Endothelial cell of hepatic sinusoid (primary cell): ENCODE results near the gene SLX4.

Experiments
- in situ Hi-C: cut with HindIII; loops from 2 replicates; pipeline ENCODE4 v1.10.0; 2017; ENCODE audit warnings: low sequenced_read_pairs

The SLX4 gene

DNA sequence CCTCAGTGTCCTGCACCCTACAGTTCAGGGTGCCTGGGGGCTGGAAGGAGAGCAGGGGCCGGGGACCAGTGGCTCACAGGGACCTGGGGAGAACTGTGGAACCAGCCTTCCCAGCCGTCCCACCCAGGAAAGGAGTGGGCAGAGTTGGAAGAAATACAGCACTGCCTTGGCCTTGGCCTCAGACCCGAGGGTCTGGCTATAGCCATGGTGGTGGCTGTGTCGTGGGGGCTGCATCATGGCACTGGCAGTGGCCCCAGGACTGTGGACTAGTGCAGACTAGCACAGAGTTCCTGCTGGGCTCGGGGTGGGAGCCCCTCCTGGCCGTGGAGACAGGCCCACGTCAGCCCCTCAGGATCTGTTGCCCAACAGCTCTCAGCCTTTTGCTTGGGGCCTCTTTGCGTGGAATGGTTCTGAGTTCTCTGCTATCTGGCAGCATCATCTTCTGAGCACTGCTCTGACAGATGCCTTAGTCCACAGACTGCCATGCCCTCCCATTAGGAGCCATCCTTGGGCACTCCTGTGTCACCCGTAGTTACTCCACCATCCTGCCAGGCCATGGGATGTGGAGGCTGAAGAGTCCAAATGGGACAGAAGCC, 30.5 kb upstream of the SLX4 start:
- in situ Hi-C loops, result loop anchor here (5.0 to 10.0 kb wide), 3 partner anchors 35 to 273 kb away; no protein-coding TSS in a partner anchor

GRCh38 chr16:3640632-3641501, 29.5 kb upstream of the SLX4 start:
- in situ Hi-C loops, result loop anchor here (5.0 to 10.0 kb wide), 3 partner anchors 36 to 274 kb away; no protein-coding TSS in a partner anchor

DNA sequence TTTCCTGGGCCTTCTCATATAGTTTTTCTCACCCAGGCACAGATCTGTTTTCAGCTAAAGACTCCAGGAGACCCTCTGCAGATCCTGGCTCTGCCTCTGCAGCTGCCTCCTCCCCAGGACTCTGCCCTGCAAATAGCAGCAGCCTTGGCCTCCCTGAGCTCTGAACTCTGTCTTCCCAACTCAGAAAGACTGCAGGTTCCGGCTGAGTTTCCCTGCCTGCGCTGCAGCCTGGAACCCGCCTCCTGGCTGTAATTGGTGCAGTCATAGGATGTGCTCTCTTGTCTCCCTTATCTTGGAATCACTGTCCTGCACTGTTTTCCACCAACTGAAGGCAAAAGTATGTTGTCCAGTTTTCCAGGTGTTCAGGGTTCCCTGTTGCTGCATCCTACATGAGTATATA, 28.8 kb upstream of the SLX4 start:
- in situ Hi-C loops, result loop anchor here (5.0 to 10.0 kb wide), 3 partner anchors 37 to 275 kb away; no protein-coding TSS in a partner anchor

DNA sequence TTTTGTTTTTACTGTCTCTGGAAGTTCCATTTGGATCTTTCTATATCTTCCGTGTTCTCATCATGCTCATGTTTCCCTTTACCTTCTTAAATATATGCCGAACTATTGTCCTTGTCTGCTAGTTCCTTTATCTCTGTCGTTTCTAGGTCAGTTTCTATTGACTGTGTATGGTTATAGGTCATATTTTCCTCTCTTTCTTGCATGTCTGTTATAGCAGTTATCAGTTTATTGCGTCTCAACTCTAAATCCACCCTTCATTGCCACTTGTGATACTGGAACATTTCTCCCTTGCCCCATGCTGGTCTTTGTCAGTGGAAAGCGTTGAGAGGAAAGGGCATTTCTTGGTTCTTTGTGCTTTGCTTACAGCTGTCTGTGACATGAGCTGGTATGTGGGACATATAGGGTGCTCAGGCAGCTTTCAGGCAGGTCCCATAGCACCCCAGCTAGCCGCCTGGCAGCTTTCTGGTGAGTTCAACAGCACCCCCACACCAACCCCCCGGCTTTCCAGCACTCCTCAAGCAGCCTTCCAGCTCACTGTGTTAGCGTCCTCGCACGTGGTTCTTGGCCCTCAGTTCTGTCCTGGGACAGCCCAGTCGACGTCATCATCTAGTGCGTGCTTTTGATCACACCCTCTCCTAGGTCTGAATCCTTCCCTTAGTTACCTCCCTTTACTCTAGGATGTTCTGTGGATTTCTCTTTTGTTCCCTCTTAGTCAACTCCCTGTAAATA, 27.7 kb upstream of the SLX4 start:
- in situ Hi-C loops, result no loop called here

DNA sequence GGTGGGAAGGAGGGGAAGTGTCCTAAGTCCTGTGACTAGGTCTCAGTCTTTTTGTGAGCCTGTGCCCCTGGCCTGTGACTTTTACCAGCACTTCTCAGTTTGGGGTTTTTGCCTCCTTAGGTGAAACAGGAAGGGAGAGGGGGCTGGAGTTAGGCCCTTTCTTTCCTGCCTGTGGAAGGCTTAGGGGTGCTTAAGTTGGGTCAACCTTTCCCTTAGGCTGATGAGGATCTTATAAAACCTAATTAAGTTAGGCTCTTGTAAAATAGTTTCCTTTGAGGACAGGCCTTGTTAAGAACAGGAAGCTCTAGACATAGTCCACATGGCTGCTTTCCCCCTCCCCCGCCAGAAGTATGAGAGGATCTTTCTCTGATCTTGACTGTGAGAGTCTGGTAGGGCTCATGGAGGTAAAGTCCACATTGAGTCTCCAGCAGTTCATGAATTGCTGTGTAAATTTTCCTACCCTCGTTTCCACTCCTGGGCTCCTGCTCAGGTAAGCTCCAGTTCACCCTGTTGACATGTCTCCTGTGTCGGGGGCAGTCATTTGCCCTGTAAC, 26.0 kb upstream of the SLX4 start:
- in situ Hi-C loops, result no loop called here

GRCh38 chr16:3625911-3626732, 14.7 kb upstream of the SLX4 start:
- in situ Hi-C loops, result no loop called here

GRCh38 chr16:3625331-3625730, 13.9 kb upstream of the SLX4 start:
- in situ Hi-C loops, result no loop called here

- in situ Hi-C loops, result no loop called here
These were observed 12.2 kb upstream of the SLX4 start for GRCh38 chr16:3623642-3624041.

DNA sequence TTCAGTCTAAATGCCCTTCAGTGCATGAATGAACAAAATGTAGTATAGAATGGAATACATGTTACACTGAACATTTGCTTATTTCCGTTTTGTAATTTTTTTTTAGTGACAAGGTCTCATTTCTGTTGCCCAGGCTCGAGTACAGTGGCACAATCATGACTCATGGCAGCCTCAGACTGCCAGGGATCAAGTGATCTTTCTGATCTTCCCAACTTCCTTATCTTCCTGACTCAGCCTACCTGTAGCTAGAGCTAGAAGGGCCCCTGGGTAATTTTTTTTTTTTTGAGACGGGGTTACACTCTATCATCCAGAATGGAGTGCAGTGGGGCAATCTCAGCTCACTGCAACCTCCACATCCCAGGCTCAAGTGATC, 7.3 kb upstream of the SLX4 start:
- in situ Hi-C loops, result no loop called here

DNA sequence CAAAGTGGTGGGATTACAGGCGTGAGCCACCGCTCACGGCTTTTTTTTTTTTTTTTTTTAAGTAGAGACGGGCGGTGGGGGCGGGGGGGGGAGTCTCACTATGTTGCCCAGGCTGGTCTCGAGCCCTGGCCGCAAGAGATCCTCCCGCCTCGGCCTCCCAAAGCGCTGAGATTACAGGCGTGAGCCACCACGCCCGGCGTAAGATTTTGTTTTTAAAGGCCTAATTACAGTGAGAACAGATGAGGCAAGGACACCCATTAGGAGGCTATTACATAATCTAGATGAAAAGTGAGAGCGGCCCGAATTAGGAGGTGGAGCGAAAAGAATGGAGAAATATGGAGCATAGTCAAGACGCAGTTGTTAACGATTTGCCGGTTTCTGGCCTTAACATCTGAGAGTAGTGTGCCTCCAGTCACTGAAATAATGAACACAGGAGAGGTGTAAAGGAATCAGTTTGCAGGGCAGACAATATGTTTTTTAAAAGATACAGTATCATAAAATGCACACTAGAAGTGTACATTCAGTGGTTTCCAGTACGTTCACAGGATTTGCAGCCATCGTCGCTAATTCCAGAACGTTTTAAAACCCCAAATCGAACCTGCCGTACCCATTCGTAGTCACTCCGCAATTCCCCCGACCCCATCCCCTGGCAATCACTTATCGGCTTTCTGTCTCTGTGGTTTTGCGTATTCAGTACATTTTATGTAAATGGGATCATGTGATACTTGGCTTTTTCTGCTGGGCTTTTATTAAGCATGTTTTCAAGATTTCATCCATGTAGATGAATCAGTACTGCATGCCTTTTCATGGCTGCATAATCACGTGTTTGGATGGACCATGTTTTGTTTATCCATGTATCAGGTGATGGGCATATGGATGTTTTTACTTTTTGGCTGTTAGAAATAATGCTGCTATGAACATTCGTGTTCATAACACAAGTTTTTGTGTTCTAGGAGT, 1.4 kb upstream of the SLX4 start:
- in situ Hi-C loops, result no loop called here

- in situ Hi-C loops, result no loop called here
These were observed 684 bp downstream of the SLX4 start for GRCh38 chr16:3610698-3611145.

DNA sequence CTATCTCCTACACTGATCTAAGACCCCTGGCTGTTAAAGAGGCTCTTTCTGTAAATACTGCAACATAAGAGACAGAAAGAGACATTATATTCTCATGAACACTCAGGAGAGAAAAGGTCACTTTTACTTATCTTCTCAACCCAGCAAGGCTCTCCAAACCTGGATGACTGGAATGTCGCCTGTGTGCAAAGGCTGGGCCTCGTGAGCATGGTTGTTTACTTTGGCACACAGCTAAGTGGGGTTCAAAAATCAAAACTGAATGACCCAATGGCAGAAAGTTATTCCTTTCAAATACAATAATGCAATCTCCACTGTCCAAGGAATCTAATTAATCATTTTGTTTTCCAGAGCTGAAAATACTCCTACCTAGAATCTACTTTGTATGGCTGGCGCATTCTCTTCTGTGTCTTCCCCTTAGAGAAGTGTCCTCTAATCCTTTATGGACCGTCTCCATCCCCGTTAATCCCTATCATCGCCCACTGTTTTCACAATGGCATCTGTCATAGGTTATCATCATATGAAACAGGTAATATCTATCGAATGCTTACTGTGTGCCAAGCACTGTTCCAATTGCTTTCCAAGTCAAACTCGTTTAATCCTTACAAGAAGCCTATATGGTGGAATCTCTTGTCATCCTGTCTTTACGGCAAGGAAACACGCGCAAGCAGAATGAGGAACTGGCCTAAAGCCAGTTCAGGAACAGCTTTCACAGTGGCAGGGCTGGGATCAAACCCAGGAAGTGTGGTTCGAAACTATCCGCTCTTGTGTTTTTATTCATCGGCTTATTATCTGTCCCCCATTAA, 1.3 kb downstream of the SLX4 start:
- in situ Hi-C loops, result loop anchor here (5.0 to 10.0 kb wide), 2 partner anchors 147 to 265 kb away; no protein-coding TSS in a partner anchor

GRCh38 chr16:3608976-3609375, 2.4 kb downstream of the SLX4 start:
- in situ Hi-C loops, result loop anchor here (5.0 to 10.0 kb wide), 2 partner anchors 148 to 266 kb away; no protein-coding TSS in a partner anchor

DNA sequence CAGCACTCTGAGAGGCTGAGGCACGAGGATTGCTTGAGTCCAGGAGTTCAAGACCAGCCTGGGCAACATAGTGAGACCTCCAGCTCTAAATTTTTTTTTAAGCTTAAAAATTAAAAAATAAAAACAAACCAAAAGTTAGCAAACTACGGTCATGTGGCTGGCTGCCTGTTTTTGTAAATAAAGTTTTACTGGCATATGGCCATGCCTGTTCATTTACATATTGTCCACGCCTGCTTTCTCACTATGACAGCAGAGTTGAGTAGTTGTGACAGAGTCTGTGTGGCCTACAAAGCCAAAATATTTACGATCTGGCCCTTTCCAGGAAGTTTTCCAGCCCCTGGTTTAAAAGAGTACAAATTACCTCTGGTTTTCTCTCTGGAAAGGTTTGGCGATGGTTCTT, 3.3 kb downstream of the SLX4 start:
- in situ Hi-C loops, result loop anchor here (5.0 to 10.0 kb wide), 2 partner anchors 149 to 267 kb away; no protein-coding TSS in a partner anchor

DNA sequence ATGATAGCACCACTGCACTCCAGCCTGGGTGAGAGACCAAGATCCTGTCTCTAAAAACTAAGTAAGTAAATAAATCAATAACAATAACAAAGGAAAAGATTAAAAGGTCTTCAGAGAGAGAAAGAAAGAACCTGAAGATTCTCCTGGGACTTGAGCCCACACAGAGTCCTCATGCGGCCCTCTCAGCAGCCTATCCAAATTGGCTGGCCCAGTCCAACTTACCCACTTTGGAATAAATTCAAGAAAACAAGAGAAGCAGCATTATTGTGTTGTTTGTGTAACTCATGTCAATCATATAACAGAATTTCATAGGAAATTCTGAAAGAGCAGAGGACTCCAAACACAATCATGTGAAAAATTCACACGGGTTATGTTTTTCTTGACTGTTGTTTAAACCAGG, 3.8 kb downstream of the SLX4 start:
- in situ Hi-C loops, result loop anchor here (5.0 to 10.0 kb wide), 2 partner anchors 150 to 267 kb away; no protein-coding TSS in a partner anchor

DNA sequence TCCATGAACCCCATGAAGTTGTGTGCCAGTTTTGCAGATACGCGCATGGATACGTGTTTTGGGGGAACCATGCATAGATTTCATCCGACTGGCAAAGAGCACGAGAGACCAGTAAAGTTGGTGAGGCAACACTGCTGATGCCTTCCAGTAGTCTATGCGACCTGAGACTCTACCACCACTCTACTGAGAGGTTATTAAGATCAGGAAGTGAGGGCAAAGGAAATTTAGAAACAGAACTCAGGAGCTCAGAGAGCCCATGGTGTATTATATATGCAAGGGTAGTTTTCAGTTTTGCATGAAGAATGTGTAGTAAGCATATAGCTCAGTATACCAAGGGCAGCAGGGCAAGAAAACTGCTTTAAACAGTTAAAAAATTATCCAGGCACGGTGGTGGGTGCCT, 4.2 kb downstream of the SLX4 start:
- in situ Hi-C loops, result loop anchor here (5.0 to 10.0 kb wide), 2 partner anchors 150 to 268 kb away; no protein-coding TSS in a partner anchor

DNA sequence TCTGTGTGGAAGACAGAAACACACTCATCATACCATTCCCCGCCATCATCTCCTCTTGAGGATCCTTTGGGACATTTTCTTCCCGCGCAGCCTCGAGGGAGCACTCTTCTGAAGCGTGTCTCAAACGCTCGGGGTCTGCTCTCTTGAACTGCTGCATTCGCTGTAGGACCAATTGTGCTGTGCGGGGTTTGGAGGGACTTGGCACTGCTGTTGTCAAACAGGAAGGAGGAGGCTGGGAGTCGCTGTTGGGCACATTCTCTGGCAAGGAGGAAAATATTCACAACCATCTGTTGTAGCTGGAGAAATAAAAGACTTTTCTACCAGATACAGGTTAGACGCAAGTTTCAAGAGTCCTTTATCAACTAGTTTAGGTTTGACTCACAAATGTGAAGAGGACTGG, 5.0 kb downstream of the SLX4 start:
- in situ Hi-C loops, result loop anchor here (5.0 to 10.0 kb wide), 2 partner anchors 151 to 268 kb away; no protein-coding TSS in a partner anchor

GRCh38 chr16:3602320-3602653, 9.1 kb downstream of the SLX4 start:
- in situ Hi-C loops, result loop anchor here (5.0 to 10.0 kb wide), 2 partner anchors 95 to 273 kb away; no protein-coding TSS in a partner anchor
